ENCODE data around the gene NUMA1. TPM values are rescaled to one million over a fixed set of nuclear protein-coding genes. Genes with fewer than 3 reads are reported as not detected.
A peak's percentile ranks its signal among the peaks of the same experiment; 100 is the strongest.

NUMA1 gene
- total RNA-seq, 1 donor from 2014 or later, result 163 TPM

GRCh38 chr11:71976551-71976950, 103.8 kb downstream of the NUMA1 start:
- TF ChIP-seq CTCF (IDR thresholded peaks at IDR 0.05), result no peak
- Mint-ChIP-seq H3K36me3 (ENCODE audit: low read depth) (peaks cover 30% of the 10 kb centered on the region), H3K27me3 (no peaks in the 10 kb centered on the region), H3K27ac (peak overlapping the region; percentile 18), H3K9me3 (no peaks in the 10 kb centered on the region), H3K4me3 (no peak overlapping the region), H3K4me1 (peaks cover 16% of the 10 kb centered on the region)
- intact Hi-C loops (cut with micrococcal nuclease), result loop anchor here (2.0 to 5.0 kb wide), 2 partner anchors 14 to 456 kb away; partner anchors contain the start of gene CLPB
- ChIA-PET CTCF (interaction anchor here (1.1 to 5.3 kb wide), 9 partner anchors 19 to 455 kb away, joined by 3 to 60 read pairs (median 13); partner anchors contain the start of gene IL18BP), POLR2A (interaction anchor here (0.7 to 2.9 kb wide), 4 partner anchors 12 to 48 kb away, joined by 3 to 17 read pairs (median 6); partner anchors contain the start of genes RNF121 and XNDC1N)
- DNase-seq (no peak), ATAC-seq (ENCODE audit: low read depth) (no peak)

- intact Hi-C loops (cut with micrococcal nuclease), result no loop called here
- CTCF ChIA-PET, result interaction anchor here (1.4 kb wide), 1 partner anchor 172 kb away, joined by 3 read pairs; no protein-coding TSS in a partner anchor
- DNase-seq (no peak), ATAC-seq (ENCODE audit: low read depth) (no peak)
- H3K27me3 Mint-ChIP-seq, result no peaks in the 10 kb centered on the region
- no peaks in the 10 kb centered on the region for H3K9me3 Mint-ChIP-seq
- H3K36me3 Mint-ChIP-seq (ENCODE audit: low read depth), result peaks cover 44% of the 10 kb centered on the region
- POLR2A ChIA-PET, result no interaction called here
- no peak for TF ChIP-seq CTCF (IDR thresholded peaks at IDR 0.05)
- H3K4me1 Mint-ChIP-seq, result no peaks in the 10 kb centered on the region
- no peak overlapping the region for H3K27ac Mint-ChIP-seq
- H3K4me3 Mint-ChIP-seq, result no peak overlapping the region
Observed at GRCh38 chr11:71971680-71972079, 108.7 kb downstream of the NUMA1 start.

- no peak for ATAC-seq (ENCODE audit: low read depth)
- H3K4me1 Mint-ChIP-seq, result peaks cover 19% of the 10 kb centered on the region
- no peak for DNase-seq
- peaks cover 3% of the 10 kb centered on the region for H3K9me3 Mint-ChIP-seq
- H3K27ac Mint-ChIP-seq, result no peak overlapping the region
- peaks cover 52% of the 10 kb centered on the region for H3K36me3 Mint-ChIP-seq (ENCODE audit: low read depth)
- no peaks in the 10 kb centered on the region for H3K27me3 Mint-ChIP-seq
- intact Hi-C loops (cut with micrococcal nuclease), result no loop called here
- H3K4me3 Mint-ChIP-seq, result no peak overlapping the region
- ChIA-PET POLR2A (interaction anchor here (0.6 kb wide), 1 partner anchor 98 kb away, joined by 3 read pairs; no protein-coding TSS in a partner anchor), CTCF (no interaction called here)
- TF ChIP-seq CTCF (IDR thresholded peaks at IDR 0.05), result no peak
Observed at GRCh38 chr11:71964641-71965040, 115.7 kb downstream of the NUMA1 start.

- CTCF ChIA-PET, result no interaction called here
- Mint-ChIP-seq H3K36me3 (ENCODE audit: low read depth) (peaks cover 54% of the 10 kb centered on the region), H3K9me3 (peaks cover 3% of the 10 kb centered on the region), H3K27ac (no peak overlapping the region), H3K4me1 (peaks cover 19% of the 10 kb centered on the region), H3K4me3 (no peak overlapping the region), H3K27me3 (no peaks in the 10 kb centered on the region)
- no peak for ATAC-seq (ENCODE audit: low read depth)
- POLR2A ChIA-PET, result no interaction called here
- no peak for DNase-seq
- no peak for TF ChIP-seq CTCF (IDR thresholded peaks at IDR 0.05)
- intact Hi-C loops (cut with micrococcal nuclease), result loop anchor here (2.0 kb wide), 1 partner anchor 13 kb away; no protein-coding TSS in a partner anchor
Observed at GRCh38 chr11:71963468-71963867, 116.9 kb downstream of the NUMA1 start.

GRCh38 chr11:71962428-71963038, 117.8 kb downstream of the NUMA1 start:
- DNase-seq (no peak), ATAC-seq (ENCODE audit: low read depth) (peak; percentile 77)
- Mint-ChIP-seq H3K27me3 (no peaks in the 10 kb centered on the region), H3K4me1 (peaks cover 19% of the 10 kb centered on the region), H3K36me3 (ENCODE audit: low read depth) (peaks cover 50% of the 10 kb centered on the region), H3K27ac (peak overlapping the region; percentile 75), H3K9me3 (peaks cover 3% of the 10 kb centered on the region), H3K4me3 (no peak overlapping the region)
- ChIA-PET CTCF (interaction anchor here (1.0 kb wide), 1 partner anchor 129 kb away, joined by 3 read pairs; no protein-coding TSS in a partner anchor), POLR2A (interaction anchor here (0.9 kb wide), 1 partner anchor 31 kb away, joined by 4 read pairs; no protein-coding TSS in a partner anchor)
- intact Hi-C loops (cut with micrococcal nuclease), result loop anchor here (1.0 to 2.0 kb wide), 3 partner anchors 14 to 34 kb away; partner anchors contain the start of gene XNDC1N
- no peak for TF ChIP-seq CTCF (IDR thresholded peaks at IDR 0.05)
